Neural progenitor cell (in vitro differentiated cells): ENCODE results near the gene LGALS3BP.

Source experiments
- CTCF ChIP-seq: fragments of 200-600 bp; sonication (generic); IDR thresholded peaks from 2 replicates; pipeline ENCODE4 v1.5.1; 2017; ENCODE audit warnings: antibody characterized with exemption, mild to moderate bottlenecking
- EZH2 ChIP-seq: fragments of 200-600 bp; sonication (generic); IDR thresholded peaks from 2 replicates; pipeline ENCODE4 v1.6.1; 2017; ENCODE audit warnings: antibody characterized with exemption, mild to moderate bottlenecking, moderate library complexity

- TF ChIP-seq EZH2, result no peak
- TF ChIP-seq CTCF, result no peak
Observed at GRCh38 chr17:78933025-78933958, 46.4 kb downstream of the LGALS3BP start.
